GM11168 (cell line): Measurements from ENCODE around the gene PPP1R12C.

Source experiments
- in situ Hi-C: fragments of 300-500 bp; cut with MboI; formaldehyde crosslinking; loops from one replicate; pipeline ENCODE4 v1.12.0; 2022; ENCODE audit warnings: low sequenced_read_pairs; ENCODE audit not compliant: unreplicated experiment

Gene PPP1R12C

GRCh38 chr19:55147545-55148251 is 30.3 kb upstream of the PPP1R12C start:
- in situ Hi-C loops = loop anchor here (25.0 kb wide), 1 partner anchor 265 kb away; the partner anchor contains the start of gene UBE2S

- in situ Hi-C loops = loop anchor here (25.0 kb wide), 1 partner anchor 266 kb away; the partner anchor contains the start of gene UBE2S
These were observed 29.4 kb upstream of the PPP1R12C start for GRCh38 chr19:55146705-55147273.

- in situ Hi-C loops = loop anchor here (25.0 kb wide), 1 partner anchor 266 kb away; the partner anchor contains the start of gene UBE2S
These were observed 28.8 kb upstream of the PPP1R12C start for GRCh38 chr19:55146078-55146704.

- in situ Hi-C loops = loop anchor here (25.0 kb wide), 1 partner anchor 267 kb away; the partner anchor contains the start of gene UBE2S
These were observed 27.8 kb upstream of the PPP1R12C start for GRCh38 chr19:55145232-55145631.

GRCh38 chr19:55141696-55142095 is 24.3 kb upstream of the PPP1R12C start:
- in situ Hi-C loops = loop anchor here (25.0 kb wide), 1 partner anchor 271 kb away; the partner anchor contains the start of gene UBE2S

GRCh38 chr19:55137915-55138314 is 20.5 kb upstream of the PPP1R12C start:
- in situ Hi-C loops = loop anchor here (25.0 kb wide), 1 partner anchor 274 kb away; the partner anchor contains the start of gene UBE2S

GRCh38 chr19:55136399-55137102 is 19.1 kb upstream of the PPP1R12C start:
- in situ Hi-C loops = loop anchor here (25.0 kb wide), 1 partner anchor 276 kb away; the partner anchor contains the start of gene UBE2S

GRCh38 chr19:55134736-55135135 is 17.3 kb upstream of the PPP1R12C start:
- in situ Hi-C loops = loop anchor here (25.0 kb wide), 1 partner anchor 278 kb away; the partner anchor contains the start of gene UBE2S

- in situ Hi-C loops = loop anchor here (25.0 kb wide), 1 partner anchor 278 kb away; the partner anchor contains the start of gene UBE2S
These were observed 16.4 kb upstream of the PPP1R12C start for GRCh38 chr19:55133639-55134444.

GRCh38 chr19:55132453-55133129 is 15.2 kb upstream of the PPP1R12C start:
- in situ Hi-C loops = loop anchor here (25.0 kb wide), 1 partner anchor 280 kb away; the partner anchor contains the start of gene UBE2S

GRCh38 chr19:55131421-55131820 is 14.0 kb upstream of the PPP1R12C start:
- in situ Hi-C loops = loop anchor here (25.0 kb wide), 1 partner anchor 281 kb away; the partner anchor contains the start of gene UBE2S

GRCh38 chr19:55119053-55119452 is 1.6 kb upstream of the PPP1R12C start:
- in situ Hi-C loops = no loop called here

GRCh38 chr19:55118401-55118991 is 1.1 kb upstream of the PPP1R12C start:
- in situ Hi-C loops = no loop called here

- in situ Hi-C loops = no loop called here
These were observed 390 bp upstream of the PPP1R12C start for GRCh38 chr19:55117663-55118391.

GRCh38 chr19:55116232-55116858 is 1.1 kb downstream of the PPP1R12C start:
- in situ Hi-C loops = no loop called here

- in situ Hi-C loops = no loop called here
These were observed 1.9 kb downstream of the PPP1R12C start for GRCh38 chr19:55115446-55116065.
